ENCODE measurements around the gene COLEC12. TPM values are rescaled to one million over a fixed set of nuclear protein-coding genes. Genes with fewer than 3 reads are reported as not detected.

COLEC12 gene
- total RNA-seq, 1 donor from 2014 or later: 0.68 TPM

- ATAC-seq: no peak
These were observed 117.4 kb downstream of the COLEC12 start for GRCh38 chr18:383135-383534.

- no peak for ATAC-seq
These were observed 118.0 kb downstream of the COLEC12 start for GRCh38 chr18:382423-382984.

- ATAC-seq: no peak
These were observed 120.7 kb downstream of the COLEC12 start for GRCh38 chr18:379681-380330.

- no peak for ATAC-seq
These were observed 122.4 kb downstream of the COLEC12 start for GRCh38 chr18:378079-378478.

GRCh38 chr18:377088-377487 is 123.4 kb downstream of the COLEC12 start:
- no peak for ATAC-seq

GRCh38 chr18:376311-376710 is 124.2 kb downstream of the COLEC12 start:
- no peak for ATAC-seq

GRCh38 chr18:374721-375168 is 125.8 kb downstream of the COLEC12 start:
- ATAC-seq: no peak

GRCh38 chr18:373780-374179 is 126.7 kb downstream of the COLEC12 start:
- no peak for ATAC-seq

- ATAC-seq: no peak
These were observed 128.9 kb downstream of the COLEC12 start for GRCh38 chr18:371609-371982.

GRCh38 chr18:370751-371608 is 129.5 kb downstream of the COLEC12 start:
- ATAC-seq: no peak

- no peak for ATAC-seq
These were observed 131.1 kb downstream of the COLEC12 start for GRCh38 chr18:369224-370015.

GRCh38 chr18:366466-367061 is 133.9 kb downstream of the COLEC12 start:
- no peak for ATAC-seq

- ATAC-seq: no peak
These were observed 134.8 kb downstream of the COLEC12 start for GRCh38 chr18:365651-366050.

GRCh38 chr18:364256-364826 is 136.2 kb downstream of the COLEC12 start:
- no peak for ATAC-seq

- ATAC-seq: no peak
These were observed 137.0 kb downstream of the COLEC12 start for GRCh38 chr18:363301-364085.

GRCh38 chr18:362311-363290 is 137.9 kb downstream of the COLEC12 start:
- ATAC-seq: no peak

GRCh38 chr18:361941-362310 is 138.6 kb downstream of the COLEC12 start:
- no peak for ATAC-seq

- no peak for ATAC-seq
These were observed 139.3 kb downstream of the COLEC12 start for GRCh38 chr18:361100-361732.

- ATAC-seq: no peak
These were observed 139.8 kb downstream of the COLEC12 start for GRCh38 chr18:360676-361075.

GRCh38 chr18:356778-357177 is 143.7 kb downstream of the COLEC12 start:
- ATAC-seq: no peak

Data from esophagus mucosa (tissue), 1 donor.